HG02973 (cell line): ENCODE results near the gene VPREB3.

ENCODE experiments used
- ATAC-seq: cut with Tn5 transposase; IDR thresholded peaks from one replicate; pipeline ENCODE4 v1.9.1; 2021; ENCODE audit warnings: moderate library complexity; ENCODE audit not compliant: unreplicated experiment

The VPREB3 gene, protein sequence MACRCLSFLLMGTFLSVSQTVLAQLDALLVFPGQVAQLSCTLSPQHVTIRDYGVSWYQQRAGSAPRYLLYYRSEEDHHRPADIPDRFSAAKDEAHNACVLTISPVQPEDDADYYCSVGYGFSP

DNA sequence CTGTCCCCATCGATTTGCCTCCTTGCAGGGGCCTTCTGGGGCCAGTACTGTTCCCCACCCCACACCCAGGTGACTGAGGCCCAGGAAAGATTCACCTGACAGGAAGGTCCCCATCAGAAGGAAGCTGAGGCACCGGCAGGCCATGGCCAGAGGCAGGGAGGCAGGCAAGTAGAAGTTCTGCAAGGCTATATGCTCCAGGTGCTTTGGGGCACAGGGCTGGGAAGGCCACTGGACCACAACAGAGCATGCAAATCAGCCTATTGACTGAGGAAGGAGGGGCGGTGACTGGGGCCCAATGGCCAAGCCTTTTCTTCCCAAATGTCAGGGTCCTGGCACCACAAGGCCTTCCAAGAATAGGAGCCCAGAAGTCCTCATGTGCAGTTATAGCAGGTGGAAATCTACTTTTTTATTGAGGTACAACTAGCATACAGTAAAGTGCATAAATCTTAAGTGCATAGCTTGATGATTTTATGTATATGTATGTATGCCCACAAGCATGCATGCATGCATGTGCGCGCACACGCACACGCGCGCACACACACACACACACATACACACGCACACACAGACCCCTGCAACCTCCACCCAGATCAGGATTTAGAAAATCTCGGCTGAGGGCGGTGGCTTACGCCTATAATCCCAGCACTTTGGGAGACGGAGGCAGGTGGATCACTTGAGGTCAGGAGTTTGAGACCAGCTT, at the start of gene VPREB3:
Gene VPREB3, minus strand, starts transcription at position 206 of the 700 bp plus-strand sequence. Its CDS starts 62 bp downstream, at position 144.
- ATAC-seq = no peak

DNA sequence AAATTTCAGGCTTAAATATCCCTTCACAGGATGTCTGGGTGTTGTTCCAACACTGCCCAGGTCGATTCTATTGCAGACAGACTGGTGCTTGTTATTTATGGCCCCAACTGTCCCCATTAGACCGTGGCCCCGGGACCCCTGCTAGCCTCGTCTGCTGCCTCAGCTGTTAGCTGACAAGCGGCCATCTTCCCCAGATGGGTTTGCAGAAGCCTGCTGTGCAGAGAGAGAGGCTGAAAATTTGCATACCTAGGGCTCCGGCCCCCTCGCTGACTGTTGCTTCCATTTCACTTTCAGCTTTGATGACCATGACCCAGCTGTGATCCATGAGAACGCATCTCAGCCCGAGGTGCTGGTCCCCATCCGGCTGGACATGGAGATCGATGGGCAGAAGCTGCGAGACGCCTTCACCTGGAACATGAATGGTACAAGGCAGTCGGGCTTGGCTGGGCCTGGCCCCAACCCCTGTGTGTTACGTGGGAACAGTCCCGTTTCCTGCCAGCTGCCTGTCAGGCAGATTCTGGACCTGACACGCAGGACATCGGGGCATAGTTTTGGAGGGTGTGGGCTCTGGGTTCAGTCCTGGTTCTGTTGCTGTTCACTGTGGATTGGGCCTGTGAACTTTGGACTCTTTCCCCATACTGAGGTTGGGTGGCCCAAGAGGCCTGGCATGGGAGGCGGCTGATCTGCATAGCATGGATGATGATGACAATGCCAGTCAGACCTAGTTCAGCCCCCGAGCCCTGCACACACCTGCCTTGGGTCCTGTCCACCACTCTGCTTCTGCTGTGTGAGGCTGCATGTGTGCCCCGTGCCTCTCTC, 49.0 kb upstream of the VPREB3 start:
- ATAC-seq = no peak

DNA sequence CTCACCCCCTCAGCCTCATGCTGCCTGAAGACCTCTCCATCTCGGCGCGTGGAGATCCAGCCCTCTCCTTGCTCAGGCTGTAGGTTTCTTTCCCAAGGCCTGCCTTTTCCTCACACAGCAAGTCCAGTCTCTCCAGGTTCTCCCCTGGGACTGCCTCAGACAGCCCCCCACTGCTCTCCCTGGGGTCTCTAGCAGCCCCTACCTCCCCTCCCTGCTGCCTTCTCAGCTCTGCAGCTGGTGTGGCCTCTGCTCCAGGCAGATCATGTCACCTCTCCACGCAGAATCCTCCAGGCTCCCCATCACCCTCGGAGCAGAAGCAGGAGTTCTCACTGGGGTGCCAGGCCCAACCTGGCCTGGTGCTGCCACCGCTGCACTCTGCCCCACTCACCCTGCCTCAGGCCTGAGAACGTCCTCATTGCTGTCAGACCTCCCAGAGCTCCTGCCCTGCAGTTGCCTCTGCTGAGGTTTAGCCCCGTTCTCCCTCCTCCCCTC, 47.7 kb upstream of the VPREB3 start:
- ATAC-seq = no peak

DNA sequence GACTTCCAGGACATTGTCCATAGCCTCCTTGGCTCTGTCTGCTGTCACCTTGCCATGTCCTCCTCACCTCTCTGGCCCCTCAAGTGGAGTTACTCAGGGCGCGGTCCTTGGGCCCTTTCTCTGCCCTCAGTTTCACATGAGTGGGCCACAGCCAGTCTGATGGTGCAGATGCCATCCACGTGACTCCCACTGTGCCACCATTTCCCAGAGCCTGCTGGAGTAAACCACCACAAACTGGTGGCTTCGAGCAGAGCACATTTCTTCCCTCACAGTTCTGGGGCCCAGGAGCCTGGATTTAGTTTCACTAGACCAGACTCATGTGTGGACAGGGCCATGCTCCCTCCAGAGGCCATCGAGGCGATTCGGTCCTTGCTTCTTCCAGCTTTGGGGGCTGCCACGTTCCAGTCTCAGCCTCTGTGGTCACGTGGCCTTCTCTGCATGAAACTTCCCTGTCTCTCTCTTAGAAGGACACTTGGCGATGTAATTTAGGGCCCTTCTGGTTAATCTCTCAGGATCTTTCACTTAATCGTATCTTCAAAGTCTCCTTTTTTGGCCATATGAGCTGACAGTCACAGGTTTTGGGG, 47.1 kb upstream of the VPREB3 start:
- no peak for ATAC-seq

DNA sequence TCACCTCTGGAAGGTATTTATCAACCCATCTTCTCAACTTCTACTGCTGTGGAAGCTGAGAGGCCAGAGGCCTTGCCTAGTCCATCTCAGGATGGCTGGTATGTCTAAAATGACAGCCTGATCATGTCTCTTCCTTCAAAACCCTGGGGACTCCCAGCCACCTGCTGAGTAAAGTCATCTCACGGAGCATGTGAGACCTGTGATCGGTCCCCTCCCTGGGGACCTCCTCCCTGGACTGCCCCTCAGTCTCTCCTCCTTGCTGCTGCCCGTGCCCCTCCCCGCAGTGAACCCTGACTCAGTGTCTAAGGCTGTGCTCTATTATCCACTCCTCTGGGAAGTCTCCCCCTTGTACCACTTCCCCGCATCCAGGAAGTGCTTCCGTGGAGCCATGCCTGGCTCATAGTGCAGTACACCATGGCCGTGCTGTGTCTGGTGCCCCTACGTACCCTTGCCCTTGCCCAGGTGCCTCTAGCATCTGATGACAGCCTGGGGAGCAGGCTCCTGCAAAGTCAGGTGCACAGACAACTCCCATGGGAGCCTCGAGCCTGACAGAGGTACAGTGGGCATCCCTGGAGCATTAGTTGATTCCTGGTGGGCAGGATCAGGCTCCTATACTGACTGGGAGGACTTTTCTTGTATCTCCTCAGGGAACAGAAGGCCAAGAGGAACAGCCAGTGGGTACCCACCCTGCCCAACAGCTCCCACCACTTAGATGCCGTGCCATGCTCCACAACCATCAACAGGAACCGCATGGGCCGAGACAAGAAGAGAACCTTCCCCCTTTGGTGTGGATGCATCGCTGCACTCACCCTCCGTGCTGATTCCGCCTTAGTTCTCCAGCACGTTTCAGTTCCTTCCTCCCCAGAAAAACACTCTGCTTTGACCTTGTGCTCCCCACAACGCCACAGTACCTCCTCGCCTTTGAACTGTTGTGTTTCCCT, 46.3 kb upstream of the VPREB3 start:
- no peak for ATAC-seq

DNA sequence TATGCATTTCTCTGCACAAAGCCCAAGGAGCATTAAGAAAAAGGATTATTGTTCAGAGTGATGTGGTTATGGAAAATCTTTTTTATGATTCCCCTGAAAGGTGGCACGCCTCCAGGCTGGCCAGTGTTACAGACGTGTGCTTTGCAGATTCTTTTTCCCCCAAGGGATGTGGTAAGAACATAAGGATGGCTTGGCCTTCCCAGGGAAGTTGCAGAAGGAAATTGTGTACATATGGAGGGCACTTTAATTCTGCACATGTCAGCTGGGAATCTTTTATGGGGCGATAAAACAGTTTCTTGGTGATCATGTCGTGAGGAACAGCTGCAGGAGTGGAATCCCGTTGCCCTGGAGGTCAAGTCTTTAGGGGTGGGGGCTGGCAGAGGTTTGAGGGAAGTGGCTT, 42.2 kb upstream of the VPREB3 start:
- ATAC-seq = no peak

DNA sequence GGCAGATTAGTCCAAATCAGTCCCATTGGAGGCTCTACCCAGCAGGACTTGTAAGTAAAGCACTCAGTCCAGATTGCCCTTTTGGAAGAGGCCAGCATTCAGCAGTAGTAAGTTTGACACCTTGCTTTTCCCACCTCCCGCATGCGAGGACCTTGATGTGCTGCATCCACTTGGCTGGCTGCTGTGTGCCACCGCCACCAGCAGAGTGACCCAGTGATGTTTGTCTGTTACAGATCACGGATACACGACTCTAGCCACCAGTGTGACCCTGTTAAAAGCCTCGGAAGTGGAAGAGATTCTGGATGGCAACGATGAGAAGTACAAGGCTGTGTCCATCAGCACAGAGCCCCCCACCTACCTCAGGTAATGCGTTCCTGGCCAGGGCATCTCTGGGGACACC, 39.1 kb upstream of the VPREB3 start:
- ATAC-seq = no peak

DNA sequence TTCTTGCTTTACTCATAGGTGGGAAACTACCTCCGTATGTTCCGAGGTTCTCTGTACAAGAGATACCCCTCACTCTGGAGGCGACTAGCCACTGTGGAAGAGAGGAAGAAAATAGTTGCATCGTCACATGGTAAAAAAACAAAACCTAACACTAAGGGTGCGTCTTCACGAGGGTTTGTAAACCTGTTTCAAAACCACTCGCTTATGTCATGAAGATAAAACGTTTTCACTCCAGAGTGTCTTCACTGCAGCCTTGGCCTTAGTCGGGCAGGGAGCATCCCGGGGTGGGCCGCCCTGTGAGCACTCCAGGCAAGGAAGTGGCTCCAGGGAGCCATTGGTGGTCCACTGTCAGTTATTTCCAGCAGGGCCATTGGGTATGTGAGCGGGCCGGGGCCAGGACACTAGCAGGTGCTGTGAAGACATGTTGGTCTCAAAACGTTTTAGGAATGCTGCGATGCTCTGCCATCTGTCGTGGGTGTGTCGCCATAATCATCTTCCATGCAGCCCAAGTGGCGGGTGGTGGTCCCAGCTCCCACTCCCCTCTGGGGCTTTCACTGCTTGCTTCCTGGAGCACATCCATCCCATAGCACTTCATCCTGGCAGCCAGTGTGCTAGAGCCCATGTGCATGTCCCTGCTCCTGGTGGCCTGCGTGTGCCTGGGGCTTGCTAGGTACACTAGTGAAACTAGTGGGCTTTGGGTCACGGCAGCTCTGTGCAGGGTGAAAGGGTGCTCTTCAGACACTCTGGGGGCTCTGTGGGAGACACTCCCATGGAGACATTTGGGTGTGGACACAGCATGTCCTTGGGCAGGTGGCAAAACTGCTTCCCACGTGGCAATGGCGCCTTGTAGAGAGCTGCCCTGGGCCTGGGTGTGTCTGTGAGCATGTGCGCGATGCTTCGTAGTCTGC, 37.8 kb upstream of the VPREB3 start:
- no peak for ATAC-seq

DNA sequence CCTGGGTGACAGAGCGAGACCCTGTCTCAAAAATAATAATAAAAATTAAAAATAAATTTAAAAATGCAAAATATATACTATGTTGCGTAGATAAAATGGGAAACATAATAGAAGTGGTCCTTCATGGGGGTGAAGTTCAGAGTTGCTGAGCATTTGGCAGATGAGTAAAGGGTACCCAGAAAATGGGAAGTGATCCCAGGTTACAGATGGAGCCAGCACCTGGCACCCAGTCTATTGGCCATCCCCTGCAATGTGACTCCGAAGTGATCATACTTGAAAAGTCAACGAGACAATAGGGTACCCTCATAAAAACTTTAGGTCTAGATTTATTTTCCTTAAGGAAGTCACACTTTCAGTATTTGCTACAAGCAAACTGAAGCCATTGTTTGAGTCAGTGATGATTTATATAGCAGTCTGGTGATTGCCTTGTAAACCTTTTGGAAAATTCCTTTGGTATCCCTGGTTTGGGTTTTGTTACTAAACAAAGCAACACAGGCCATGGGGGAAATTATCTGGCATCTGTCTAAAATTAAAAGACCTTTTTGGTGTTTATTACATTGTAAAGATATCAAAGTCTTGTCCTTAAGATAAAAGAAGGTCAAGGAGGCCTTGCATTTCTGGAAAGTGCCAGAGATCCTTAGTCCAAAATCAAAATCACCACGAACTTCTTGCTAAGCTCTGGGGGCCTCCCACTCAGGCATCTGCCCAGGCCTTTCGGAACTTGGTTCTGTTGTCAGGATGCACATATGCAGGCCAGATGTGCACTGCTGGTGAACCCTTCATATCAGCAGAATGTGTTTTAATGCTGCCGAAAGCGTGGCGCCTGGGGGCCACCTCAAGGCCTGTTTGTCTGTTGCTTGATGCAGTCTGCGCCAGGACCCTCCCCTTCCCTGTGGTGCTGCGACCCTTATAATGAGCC, 36.9 kb upstream of the VPREB3 start:
- ATAC-seq = no peak

DNA sequence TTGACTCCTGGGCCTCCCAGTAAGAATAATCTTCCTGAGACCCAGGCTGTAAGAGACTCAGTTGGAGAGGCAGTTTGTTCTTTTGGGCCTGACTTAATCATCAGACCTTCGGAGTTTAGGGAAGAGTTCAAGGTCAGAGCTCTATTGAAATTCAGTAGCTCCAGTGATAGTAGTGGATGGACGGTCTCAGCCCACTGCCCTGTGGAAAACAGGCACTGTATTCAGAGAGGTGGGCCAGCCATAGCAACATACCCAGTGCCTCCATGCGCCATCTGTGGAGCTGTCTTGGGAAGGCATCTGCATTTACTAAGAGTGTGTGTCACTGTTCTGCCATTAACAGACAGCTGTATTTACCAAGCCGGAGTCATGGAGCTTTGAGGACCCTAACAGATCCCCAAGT, 35.4 kb upstream of the VPREB3 start:
- ATAC-seq = no peak

DNA sequence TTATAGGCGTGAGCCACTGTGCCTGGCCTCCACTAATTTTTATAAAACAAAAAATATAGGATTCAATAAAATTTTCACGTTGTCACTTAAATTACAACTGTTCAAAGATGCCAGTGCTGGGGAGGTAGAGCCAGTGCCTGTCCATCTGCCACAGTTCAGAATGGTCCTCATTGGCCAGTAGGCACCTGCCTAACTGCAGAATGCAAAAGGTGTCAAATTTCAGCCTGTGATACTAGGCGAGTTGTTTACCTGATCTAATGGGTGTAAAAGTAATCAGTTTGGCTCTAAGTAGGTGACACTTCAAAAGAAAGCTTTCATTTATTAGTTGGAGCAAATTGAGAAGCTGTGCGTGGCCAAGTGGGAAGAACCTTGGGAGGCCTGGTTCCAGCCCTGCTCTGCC, 34.9 kb upstream of the VPREB3 start:
- no peak for ATAC-seq

DNA sequence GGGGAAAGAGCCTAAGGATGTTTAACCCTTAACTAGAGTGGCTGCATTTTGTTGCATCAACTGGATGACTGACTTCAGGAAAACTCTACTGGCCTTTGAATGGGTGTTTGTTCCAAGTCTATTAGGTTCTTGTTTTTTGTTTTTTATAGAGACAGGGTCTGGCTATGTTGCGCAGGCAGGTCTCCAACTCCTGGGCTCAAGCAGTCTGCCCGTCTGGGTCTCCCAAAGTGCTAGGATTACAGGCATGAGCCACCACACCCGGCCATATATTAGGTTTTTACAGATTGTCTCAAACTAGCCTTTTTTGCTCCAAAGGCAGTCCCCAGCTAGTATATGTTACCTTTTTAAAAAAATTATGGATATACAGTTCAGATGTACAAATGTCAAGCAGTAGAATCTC, 33.7 kb upstream of the VPREB3 start:
- ATAC-seq = no peak

DNA sequence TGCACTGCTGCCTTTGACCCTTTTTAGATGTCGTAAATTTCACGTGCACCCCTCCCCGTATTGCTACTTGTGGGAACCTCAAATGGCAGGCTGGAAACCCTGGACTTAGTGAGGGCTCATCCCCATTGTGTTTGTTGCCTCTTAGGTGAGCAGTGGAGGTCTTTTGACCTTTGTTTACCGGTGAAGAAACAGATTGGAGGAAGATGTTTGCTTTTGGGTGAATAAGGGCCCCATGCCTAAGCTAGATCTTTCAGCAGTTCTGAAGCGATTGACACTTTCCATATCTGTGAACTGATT, 33.3 kb upstream of the VPREB3 start:
- ATAC-seq = no peak

DNA sequence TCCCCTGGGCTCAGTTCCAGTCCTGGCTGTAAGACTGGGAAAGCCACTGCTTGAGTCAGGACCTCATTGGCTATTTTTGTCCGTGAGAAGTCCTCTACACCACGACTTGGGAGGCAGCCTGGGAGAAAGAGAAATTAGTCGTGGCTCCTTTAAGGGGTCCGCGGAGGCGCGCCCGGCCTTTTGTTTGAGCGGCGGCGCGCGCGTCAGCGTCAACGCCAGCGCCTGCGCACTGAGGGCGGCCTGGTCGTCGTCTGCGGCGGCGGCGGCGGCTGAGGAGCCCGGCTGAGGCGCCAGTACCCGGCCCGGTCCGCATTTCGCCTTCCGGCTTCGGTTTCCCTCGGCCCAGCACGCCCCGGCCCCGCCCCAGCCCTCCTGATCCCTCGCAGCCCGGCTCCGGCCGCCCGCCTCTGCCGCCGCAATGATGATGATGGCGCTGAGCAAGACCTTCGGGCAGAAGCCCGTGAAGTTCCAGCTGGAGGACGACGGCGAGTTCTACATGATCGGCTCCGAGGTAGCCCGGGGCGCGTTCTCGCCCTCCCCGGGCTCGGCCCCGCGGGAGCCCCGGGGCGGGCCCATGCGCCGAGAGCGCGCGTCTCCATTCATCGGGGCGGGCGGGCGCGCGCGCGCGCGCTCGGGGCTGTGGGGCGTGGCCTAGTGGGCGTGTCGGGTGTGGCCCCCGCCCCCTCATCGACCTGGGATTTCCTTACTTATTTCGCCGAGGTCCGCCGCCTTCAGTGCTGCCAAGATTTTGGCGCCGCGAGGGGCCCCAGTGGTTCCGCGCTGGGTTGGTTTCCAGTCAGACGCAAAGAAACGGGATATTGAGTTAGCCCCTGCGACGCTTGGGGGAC, 32.8 kb upstream of the VPREB3 start, which contains the start of gene SMARCB1:
Gene SMARCB1, plus strand, starts transcription at position 215 of the 848 bp plus-strand sequence. Its CDS starts 204 bp downstream, at position 419.
- ATAC-seq = peak; percentile 52

DNA sequence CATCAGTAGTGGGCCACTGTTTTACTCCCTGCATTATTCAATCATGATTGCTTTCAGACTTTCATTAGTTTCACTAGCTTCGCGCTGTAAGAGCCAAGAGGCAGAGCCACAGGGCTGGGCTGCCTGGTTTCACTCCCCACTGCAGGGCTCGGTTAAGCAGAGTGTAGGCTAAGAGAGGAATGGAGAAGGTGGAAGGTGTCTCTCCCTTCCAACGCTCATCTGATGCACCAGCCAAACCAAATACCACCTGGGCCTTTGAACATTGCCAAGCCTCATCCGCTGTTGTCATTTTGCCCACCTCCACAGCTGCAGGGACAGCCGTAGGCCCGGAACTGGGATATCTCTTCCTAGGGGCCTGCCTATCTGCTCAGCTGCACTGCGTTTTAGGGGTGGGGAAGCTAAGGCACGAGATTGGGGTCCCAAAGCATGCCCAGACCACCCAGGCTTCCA, 32.1 kb upstream of the VPREB3 start:
- ATAC-seq = no peak

DNA sequence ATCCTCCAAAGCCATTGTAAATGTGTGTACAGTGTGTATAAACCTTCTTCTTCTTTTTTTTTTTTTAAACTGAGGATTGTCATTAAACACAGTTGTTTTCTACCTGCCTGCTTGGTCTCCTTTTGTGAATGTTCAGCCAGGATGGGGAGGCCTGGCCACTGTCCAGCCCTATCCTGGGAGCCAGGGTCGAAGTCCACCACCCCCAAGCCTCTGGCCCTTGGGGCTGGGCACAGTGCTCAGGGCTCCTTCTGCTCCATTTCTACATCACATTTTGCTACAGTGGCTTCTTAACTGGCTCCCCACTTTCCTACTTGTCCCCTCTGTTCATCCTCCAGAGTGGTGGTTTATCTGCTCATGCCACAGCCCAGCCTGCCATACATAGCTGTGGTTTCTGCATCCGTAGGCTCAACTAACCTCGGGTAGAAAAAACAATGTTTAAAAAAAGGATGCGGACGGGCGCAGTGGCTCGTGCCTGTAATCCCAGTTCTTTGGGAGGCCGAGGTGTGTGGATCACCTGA, 30.0 kb upstream of the VPREB3 start:
- ATAC-seq = no peak
